HG02885 (cell line): ENCODE measurements around the gene MAGI2.

ENCODE experiments used
- ATAC-seq: cut with Tn5 transposase; IDR thresholded peaks from one replicate; pipeline ENCODE4 v1.9.1; 2021; ENCODE audit warnings: mild to moderate bottlenecking; ENCODE audit not compliant: unreplicated experiment, poor library complexity

The MAGI2 gene

GRCh38 chr7:78412216-78412858 lies 1041.1 kb downstream of the MAGI2 start:
- ATAC-seq, result no peak

- no peak for ATAC-seq
Measured at GRCh38 chr7:78407031-78407430, 1046.4 kb downstream of the MAGI2 start.

- no peak for ATAC-seq
Measured at GRCh38 chr7:78406531-78406930, 1046.9 kb downstream of the MAGI2 start.

- no peak for ATAC-seq
Measured at GRCh38 chr7:78402096-78402495, 1051.4 kb downstream of the MAGI2 start.

GRCh38 chr7:78400038-78400437 lies 1053.4 kb downstream of the MAGI2 start:
- no peak for ATAC-seq

- ATAC-seq, result no peak
Measured at GRCh38 chr7:78399033-78399769, 1054.3 kb downstream of the MAGI2 start.

- ATAC-seq, result no peak
Measured at GRCh38 chr7:78398576-78398975, 1054.9 kb downstream of the MAGI2 start.

- ATAC-seq, result no peak
Measured at GRCh38 chr7:78398081-78398480, 1055.4 kb downstream of the MAGI2 start.

- ATAC-seq, result no peak
Measured at GRCh38 chr7:78396210-78396609, 1057.3 kb downstream of the MAGI2 start.

GRCh38 chr7:78395298-78396036 lies 1058.0 kb downstream of the MAGI2 start:
- ATAC-seq, result no peak

GRCh38 chr7:78389022-78389421 lies 1064.4 kb downstream of the MAGI2 start:
- no peak for ATAC-seq

GRCh38 chr7:78386520-78386919 lies 1066.9 kb downstream of the MAGI2 start:
- ATAC-seq, result no peak

GRCh38 chr7:78383096-78383880 lies 1070.2 kb downstream of the MAGI2 start:
- no peak for ATAC-seq

- ATAC-seq, result no peak
Measured at GRCh38 chr7:78379148-78379547, 1074.3 kb downstream of the MAGI2 start.

GRCh38 chr7:78377532-78377931 lies 1075.9 kb downstream of the MAGI2 start:
- ATAC-seq, result no peak

GRCh38 chr7:78370936-78371335 lies 1082.5 kb downstream of the MAGI2 start:
- no peak for ATAC-seq

GRCh38 chr7:78368771-78369170 lies 1084.7 kb downstream of the MAGI2 start:
- no peak for ATAC-seq

- ATAC-seq, result no peak
Measured at GRCh38 chr7:78367280-78367773, 1086.1 kb downstream of the MAGI2 start.

- ATAC-seq, result no peak
Measured at GRCh38 chr7:78363866-78364265, 1089.6 kb downstream of the MAGI2 start.

GRCh38 chr7:78359836-78360235 lies 1093.6 kb downstream of the MAGI2 start:
- no peak for ATAC-seq
